NCI-H446 treated with DMSO at 0.1 percent for 48 hours (cell line): Measurements from ENCODE around the gene EFHC1.

Experiments
- DNase-seq: peaks from one replicate; lab custom pipeline; 2025; lab: John Stamatoyannopoulos, UW

Gene EFHC1

DNA sequence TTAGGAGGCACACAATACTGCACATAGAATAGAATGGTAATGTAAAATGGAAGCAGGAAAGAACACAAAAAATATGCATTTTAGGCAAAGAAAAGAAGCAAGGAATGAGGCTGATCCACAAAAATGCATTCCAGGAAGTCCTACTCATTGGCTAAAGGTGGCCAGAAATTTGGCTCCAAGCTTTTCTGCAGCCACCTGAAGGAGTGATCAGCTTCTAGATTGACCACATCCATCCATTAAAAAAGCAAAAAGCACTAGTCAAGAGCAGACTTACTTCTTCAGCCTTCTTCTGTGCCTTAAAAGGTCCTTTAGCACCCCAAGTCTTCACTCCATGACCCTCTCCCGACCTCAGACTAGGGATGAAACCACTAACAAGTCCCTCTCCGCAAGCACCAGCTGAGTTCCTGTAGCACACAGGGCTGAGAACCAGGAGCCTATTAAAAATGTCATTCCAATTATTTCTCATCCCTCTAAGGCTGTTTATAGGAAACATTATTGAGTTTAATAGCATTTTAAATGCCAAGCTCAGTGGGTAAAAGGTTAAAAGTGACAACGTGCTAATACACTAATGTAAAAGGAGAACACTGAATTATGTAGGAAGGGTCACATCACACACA lies 120.3 kb downstream of the EFHC1 start:
- no peak for DNase-seq

DNA sequence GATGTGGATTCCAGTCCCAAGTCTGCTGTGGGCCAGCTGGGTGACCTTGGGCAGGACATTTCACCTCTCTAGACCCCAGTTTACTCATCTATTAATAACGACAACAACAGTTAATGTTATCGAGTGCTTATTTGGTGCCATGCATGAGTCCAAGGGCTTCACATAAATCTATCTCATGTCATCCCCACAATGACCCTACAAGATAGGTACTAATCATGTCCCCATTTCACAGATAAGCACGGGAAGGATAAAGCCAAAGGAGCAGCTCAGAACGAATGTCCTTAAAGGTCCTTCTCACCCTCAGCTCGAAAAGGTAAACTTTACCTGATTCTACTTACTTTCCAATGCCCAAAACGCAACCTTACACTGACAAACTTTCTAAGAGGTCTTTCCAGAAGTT lies 121.0 kb downstream of the EFHC1 start:
- no peak for DNase-seq

GRCh38 chr6:52543262-52543661 lies 123.1 kb downstream of the EFHC1 start:
- DNase-seq, result no peak

GRCh38 chr6:52543729-52544601 lies 123.8 kb downstream of the EFHC1 start:
- no peak for DNase-seq

DNA sequence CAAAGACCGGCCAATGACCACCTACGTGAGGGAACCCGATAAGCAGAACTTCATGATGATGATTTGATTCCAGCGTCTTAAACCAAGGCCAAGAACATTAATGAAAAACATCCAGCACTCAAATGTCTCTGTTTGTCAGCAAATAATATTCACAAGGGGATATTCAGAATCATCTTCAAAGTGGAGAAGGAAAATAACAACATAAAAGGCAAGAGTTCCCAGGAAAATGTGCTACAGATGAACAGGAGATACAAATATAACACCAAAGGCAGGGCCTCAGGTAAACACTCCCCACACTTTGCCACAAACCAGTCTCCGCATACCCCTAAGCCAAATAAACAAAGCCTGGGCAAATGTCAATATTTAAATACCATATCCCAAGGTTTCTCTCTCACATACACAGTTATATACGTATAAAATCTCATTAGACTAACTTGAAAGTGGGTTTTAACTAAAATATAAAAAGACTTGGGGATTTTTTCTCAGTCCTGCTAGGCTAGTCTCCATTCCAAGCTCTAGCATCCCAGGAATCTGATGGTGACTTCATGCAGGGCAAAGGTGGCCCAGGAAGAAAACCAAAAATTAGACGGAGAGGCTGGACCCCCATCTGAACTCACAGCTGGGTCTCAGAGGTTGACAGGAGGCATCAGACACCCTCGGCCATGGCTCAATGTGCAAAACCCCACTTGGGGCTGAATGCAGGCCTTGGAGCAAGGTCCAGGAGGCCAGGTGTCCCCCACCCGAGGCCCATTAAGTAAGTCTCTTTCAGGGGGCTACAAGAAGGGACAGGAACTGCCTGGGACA lies 124.7 kb downstream of the EFHC1 start:
- no peak for DNase-seq

- DNase-seq, result no peak
These were observed 125.4 kb downstream of the EFHC1 start for GRCh38 chr6:52545406-52546119.

GRCh38 chr6:52546192-52546591 lies 126.0 kb downstream of the EFHC1 start:
- DNase-seq, result no peak

DNA sequence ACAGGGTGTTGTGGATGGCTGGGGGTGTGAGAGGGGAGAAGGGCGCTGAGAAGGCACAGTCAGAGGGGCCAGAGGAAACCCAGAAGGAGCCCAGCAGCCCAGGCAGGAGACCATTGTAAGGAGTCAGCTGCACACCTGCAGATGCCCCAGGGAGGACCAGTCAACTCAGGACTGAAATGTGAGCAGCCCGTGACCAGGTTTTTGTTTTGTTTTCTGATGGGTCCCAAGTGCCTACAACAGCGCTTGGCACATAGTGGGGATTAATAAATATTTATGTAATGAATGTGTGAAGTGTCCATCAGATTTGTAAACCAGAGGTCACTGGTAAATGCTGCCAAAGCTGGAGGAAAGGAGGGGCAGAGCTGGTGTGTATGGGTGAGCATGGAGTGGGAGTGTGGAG lies 126.5 kb downstream of the EFHC1 start:
- DNase-seq, result no peak

- DNase-seq, result no peak
These were observed 127.7 kb downstream of the EFHC1 start for GRCh38 chr6:52547647-52548352.

DNA sequence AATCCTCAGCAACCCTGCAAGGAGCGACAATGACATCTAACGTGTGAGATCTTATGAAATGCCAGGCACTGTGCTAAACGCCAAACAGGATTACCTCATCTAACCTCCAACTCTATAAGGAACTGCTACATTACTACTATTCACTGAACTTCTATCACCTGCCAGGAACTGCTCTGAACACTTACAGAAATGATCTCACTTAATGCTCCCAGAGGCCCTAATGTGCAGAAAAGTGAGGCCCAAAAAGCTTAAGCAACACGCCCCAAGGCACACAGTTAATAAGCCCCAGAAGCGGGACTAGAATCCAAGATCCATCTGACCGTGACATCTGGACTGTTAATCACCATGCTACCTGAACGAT lies 128.2 kb downstream of the EFHC1 start:
- no peak for DNase-seq

GRCh38 chr6:52548999-52549398 lies 128.9 kb downstream of the EFHC1 start:
- DNase-seq, result no peak

GRCh38 chr6:52549428-52549827 lies 129.3 kb downstream of the EFHC1 start:
- no peak for DNase-seq

GRCh38 chr6:52550014-52550575 lies 130.0 kb downstream of the EFHC1 start:
- no peak for DNase-seq

DNA sequence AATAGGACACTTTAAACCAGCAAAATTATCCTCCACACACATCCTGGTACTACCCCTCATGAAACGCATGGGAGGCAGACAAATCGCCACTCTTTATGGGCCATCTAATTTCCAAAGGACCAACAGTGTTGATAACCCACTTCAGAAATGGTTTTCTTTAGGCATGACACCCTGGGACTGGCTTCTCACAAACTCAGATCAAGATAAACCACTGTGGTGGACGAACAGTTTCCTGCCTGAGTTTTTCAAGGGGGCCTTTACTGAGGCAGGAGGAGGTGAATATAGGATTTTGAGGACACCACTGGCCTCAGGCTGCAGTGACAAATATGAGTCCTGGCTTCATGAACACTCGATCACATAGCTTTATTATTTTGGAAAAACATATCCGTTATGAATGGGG lies 130.7 kb downstream of the EFHC1 start:
- DNase-seq, result no peak

DNA sequence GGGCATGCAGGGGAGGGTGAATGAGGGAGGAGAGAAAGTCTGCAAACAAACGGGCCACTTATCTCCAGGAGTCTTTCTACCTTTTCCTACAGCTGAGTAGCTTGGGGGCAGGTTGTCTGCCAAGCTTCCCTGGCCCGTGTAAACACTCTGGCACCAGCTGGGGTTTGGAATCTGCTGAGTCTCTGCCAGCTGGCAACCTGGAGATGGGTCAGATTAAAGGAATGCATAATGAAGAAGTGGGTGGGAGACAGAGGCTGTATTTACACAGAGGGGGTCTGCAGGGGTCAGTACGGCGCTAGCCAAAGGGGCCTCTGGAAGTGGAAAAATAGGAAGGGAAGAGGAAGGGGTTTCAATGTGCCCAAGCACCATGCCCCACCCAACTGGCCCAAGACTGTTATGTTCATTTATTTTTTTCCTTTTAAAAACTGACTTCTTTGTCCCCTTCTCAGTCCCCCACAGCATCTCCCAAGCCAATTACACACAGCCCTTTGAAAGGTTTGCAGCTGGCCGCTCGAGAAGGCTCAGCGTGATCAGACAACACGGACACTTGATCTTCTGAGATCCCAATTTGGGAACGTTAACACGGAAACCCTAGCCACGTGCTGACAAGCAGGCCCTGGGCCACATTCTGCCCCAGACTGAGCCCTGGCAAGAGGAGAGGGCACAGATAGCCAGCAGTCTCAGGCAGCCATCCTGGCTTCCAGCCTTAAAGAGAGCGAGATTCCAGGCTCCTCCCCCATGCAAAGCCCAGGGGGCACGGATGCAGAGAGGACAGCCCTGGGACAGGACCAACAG lies 131.5 kb downstream of the EFHC1 start:
- DNase-seq, result peak; percentile 41

DNA sequence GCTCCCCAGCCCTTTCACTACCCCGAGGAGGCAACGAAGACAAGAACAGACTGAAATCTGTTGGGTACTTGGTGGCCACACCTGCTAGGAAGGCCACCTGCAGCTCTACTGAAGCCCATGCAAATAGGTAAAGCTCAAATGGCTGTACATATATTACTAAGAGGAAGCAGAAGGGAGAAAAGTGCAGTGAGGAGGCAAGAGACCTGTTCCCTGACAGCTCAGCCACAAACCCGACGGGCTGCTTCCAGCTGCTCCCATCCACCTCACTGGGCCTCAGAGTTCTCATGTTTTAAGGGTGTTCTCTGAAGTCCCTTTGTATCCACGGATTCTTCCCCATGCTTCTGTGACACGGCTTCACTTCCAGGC lies 132.1 kb downstream of the EFHC1 start:
- no peak for DNase-seq

DNA sequence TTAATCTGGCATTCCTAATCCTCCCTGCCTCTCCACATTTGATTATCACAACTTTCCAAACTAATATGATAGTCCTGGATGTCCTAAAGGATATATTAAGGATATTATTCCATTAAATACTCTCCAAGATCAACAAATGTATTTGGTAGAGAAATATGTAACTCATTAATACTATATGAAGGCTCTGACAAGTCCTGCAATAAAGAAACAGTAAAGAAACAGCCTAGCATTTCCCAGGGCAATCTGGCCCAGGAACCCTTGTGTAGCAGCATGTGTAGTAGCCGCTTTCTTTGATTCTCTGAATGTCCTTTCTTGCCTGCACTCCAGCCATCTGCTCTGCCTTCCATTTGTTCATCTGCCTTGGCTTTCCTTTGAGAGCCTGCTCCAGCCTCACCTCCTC lies 133.0 kb downstream of the EFHC1 start:
- DNase-seq, result no peak

GRCh38 chr6:52553719-52554118 lies 133.6 kb downstream of the EFHC1 start:
- no peak for DNase-seq

DNA sequence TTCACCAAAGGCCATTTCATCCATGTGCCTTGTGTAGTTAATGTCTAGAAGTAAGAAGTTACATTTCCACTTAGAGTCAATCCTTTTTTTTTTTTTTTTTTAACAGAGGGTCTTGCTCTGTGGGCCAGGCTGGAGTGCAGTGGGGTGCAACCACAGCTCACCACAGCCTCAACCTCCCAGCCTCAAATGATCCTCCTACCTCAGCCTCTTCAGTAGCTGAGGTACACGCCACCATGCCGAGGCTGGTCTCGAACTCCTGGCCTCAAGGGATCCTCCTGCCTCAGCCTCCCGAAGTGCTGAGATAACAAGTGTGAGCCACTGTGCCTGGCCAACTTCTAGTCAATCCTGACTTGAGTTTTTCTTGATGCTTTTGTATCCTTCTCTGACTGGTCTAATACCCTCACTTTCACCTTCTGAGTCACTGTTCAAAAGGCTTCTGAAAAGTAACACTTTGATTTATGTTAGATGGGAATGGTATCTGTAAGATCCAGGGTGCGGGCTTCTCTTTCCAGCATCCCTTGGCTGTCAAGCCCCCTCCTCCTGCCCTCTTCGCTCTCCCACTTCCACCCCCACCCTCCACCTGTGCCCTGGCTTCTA lies 134.6 kb downstream of the EFHC1 start:
- no peak for DNase-seq
